Ascending aorta (tissue), 2 donors: ENCODE data around the gene RCBTB2. TPM values are rescaled to one million over a fixed set of nuclear protein-coding genes. Genes with fewer than 3 reads are reported as not detected.

Source experiments
- DNase-seq, 2 donors: peaks; one replicate each; pipeline ENCODE4 v3.0.0-alpha.2; 2019; ENCODE audit warnings: low spot score in 2 of 2
- H3K27ac ChIP-seq, 2 donors: fragments of 200-600 bp; sonication (generic); one replicate each; pipeline ENCODE4 v1.5.1; 2016 to 2017; ENCODE audit warnings: mild to moderate bottlenecking in 1 of 2
- H3K27me3 ChIP-seq: fragments of 200-600 bp; sonication (generic); one replicate; pipeline ENCODE4 v1.5.1; 2017
- H3K36me3 ChIP-seq, 2 donors: fragments of 200-600 bp; sonication (generic); one replicate each; pipeline ENCODE4 v1.5.1; 2016
- H3K4me1 ChIP-seq, 2 donors: fragments of 200-600 bp; sonication (generic); one replicate each; pipeline ENCODE4 v1.5.1; 2016 to 2017; ENCODE audit warnings: mild to moderate bottlenecking in 1 of 2
- H3K4me3 ChIP-seq, 2 donors: fragments of 200-600 bp; sonication (generic); one replicate each; pipeline ENCODE4 v1.5.1; 2016 to 2017; ENCODE audit warnings: mild to moderate bottlenecking in 1 of 2
- H3K9me3 ChIP-seq, 2 donors: fragments of 200-600 bp; sonication (generic); one replicate each; pipeline ENCODE4 v1.5.1; 2016
- intact Hi-C: fragments of 100-400 bp; cut with DNase I; formaldehyde crosslinking; loops from one replicate; pipeline ENCODE4 v1.15.1; 2023
- total RNA-seq: library from RNA; depleted of rRNA; stranded (reverse); fragments of >200 nt; gene quantifications from one replicate; pipeline ENCODE4 v1.1.0, GENCODE V29; 2016
- TF ChIP-seq, protein P1 (sequence below), 3 experiments: fragments of 200-600 bp in 2 of 3; fragments of 450-650 bp in 1 of 3; sonication (generic) in 2 of 3; IDR thresholded peaks; one replicate each; pipeline ENCODE4 v1.5.1; 2016 to 2019; ENCODE audit warnings: antibody characterized with exemption in 3 of 3, mild to moderate bottlenecking in 1 of 3, moderate library complexity in 1 of 3

RCBTB2 gene
- total RNA-seq, 1 donor from 2014 or later, result 1.8 TPM

DNA sequence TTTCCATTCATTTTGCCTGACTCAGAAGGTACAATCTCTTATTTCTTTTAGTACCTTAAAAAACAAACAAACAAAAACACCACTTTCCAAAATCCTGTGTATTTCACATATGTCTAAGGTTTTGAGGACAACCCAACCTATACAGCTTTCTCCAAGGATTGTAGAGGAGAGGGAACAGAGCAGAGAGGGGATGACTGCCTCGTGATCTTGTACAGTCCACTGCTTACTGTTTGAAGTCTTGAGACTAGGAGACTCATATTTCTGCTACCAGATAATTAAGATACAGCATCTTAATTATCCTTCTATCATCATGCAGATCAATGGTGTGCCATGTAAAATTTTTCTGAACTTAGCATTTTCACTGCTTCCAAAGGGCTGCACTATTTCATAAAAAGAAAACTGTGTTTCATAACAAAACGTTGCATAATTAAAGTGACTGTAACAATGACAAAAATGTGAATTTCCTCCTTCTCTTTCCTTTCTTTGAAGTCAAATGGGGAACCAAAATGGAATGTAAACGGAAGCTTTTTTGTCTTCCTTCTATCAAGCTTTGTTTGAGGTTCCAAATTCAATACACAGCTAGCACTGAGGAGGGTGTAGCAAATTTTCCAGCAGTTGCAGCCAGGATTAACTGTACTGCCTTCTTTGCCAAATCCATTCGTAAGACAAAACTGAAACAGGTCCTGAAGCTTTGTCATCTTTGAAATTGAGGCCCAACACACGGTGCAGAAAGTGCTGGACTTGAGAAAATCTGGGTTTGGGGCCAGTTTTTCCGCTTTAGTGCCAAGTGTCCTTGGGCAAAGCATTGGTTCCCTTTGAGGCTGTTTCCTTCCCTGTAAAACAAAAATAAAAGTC, 34.9 kb upstream of the RCBTB2 start:
- Histone ChIP-seq H3K9me3 (no peaks in the 10 kb centered on the region), H3K27ac (peak overlapping the region; percentile 63 to 92), H3K4me1 (peaks cover 3 to 16% of the 10 kb centered on the region in 2 donors), H3K36me3 (no peaks in the 10 kb centered on the region), H3K27me3 (no peaks in the 10 kb centered on the region), H3K4me3 (peak overlapping the region in 1 of 2 donors; percentile 38)
- TF ChIP-seq, protein P1, sequence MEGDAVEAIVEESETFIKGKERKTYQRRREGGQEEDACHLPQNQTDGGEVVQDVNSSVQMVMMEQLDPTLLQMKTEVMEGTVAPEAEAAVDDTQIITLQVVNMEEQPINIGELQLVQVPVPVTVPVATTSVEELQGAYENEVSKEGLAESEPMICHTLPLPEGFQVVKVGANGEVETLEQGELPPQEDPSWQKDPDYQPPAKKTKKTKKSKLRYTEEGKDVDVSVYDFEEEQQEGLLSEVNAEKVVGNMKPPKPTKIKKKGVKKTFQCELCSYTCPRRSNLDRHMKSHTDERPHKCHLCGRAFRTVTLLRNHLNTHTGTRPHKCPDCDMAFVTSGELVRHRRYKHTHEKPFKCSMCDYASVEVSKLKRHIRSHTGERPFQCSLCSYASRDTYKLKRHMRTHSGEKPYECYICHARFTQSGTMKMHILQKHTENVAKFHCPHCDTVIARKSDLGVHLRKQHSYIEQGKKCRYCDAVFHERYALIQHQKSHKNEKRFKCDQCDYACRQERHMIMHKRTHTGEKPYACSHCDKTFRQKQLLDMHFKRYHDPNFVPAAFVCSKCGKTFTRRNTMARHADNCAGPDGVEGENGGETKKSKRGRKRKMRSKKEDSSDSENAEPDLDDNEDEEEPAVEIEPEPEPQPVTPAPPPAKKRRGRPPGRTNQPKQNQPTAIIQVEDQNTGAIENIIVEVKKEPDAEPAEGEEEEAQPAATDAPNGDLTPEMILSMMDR (IDR thresholded peaks at IDR 0.05), result no peak
- intact Hi-C loops, result no loop called here
- no peak for DNase-seq

DNA sequence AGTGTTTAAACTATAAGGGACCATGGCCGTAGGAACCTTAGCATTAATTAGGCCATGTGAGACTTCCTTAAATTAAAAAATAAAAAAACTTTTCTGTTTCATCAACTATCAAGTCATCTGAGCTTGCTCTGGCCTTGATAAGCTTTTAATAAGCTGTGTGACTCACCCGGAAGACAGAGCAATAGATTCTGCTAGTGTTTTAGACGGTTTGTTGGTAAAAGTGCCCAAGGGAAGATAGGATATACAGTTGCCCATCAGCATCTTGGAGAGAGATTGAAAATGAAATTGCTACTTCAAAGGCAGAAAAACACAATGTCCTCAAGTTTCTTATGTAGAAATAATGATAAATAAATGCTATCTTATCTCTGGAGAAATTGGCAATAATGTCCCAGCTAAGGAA, 31.2 kb upstream of the RCBTB2 start:
- Histone ChIP-seq H3K27me3 (no peaks in the 10 kb centered on the region), H3K9me3 (no peaks in the 10 kb centered on the region), H3K4me1 (peaks cover 0 to 5% of the 10 kb centered on the region in 2 donors), H3K27ac (no peak overlapping the region), H3K36me3 (no peaks in the 10 kb centered on the region), H3K4me3 (no peak overlapping the region)
- TF ChIP-seq, protein P1 (IDR thresholded peaks at IDR 0.05), result no peak
- intact Hi-C loops, result no loop called here
- no peak for DNase-seq

DNA sequence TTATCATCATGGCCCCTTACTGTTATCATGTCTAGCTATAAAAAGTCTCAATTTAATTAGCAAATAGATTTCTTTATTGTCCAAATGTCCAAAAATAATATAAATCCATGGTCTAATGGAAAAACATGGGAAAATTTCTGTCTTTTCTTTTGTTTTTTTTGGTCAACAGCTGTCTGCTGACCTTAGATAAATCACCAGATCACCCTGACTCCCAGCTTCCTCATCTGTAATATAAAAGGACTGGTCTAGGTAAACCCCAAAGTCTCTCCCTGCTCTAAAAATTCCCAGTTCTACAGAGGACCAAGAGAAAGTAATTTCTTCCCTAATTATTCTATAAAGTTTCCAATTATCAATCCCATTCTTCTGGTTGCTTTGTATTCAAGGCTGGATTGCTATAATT, 30.7 kb upstream of the RCBTB2 start:
- Histone ChIP-seq H3K4me3 (no peak overlapping the region), H3K9me3 (no peaks in the 10 kb centered on the region), H3K36me3 (no peaks in the 10 kb centered on the region), H3K27me3 (no peaks in the 10 kb centered on the region), H3K27ac (no peak overlapping the region), H3K4me1 (peaks cover 0 to 5% of the 10 kb centered on the region in 2 donors)
- DNase-seq, result no peak
- TF ChIP-seq, protein P1 (IDR thresholded peaks at IDR 0.05), result no peak
- intact Hi-C loops, result no loop called here

DNA sequence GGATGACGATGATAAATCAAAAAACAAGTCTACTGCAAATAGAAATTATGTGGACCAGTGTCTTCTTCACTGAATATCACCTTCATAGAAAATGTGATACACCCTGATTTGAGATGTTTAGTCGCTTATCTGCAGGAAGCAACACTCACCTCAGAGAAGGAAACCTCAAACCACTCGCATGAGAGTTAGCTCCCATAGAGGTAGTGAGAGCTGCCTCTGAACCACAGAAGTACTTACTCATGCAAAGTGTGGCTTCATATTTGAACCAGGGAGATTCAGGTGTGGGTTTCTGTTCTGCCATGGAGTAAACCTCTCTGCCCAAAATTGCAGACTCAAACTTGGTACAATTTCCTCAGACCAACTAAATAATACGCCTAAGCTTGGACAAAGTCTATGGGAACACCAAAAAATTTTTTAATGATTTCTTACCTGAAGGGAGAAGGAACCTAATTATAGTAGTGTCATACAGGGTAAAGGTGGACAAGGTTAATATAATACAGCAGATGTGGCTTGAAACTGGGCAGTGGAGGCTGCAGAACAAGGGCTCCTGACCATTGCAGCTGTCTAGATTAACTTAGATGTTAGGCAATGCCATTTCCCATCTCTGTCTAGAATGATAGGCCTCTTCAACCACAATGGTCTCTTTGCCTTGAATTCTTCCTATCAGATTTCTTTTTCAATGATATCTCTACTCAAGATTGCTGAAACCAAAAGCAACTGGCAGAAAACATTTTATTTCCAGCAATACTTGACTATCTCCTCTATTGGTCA, 29.6 kb upstream of the RCBTB2 start:
- Histone ChIP-seq H3K27me3 (no peaks in the 10 kb centered on the region), H3K4me1 (peaks cover 0 to 3% of the 10 kb centered on the region in 2 donors), H3K36me3 (no peaks in the 10 kb centered on the region), H3K9me3 (no peaks in the 10 kb centered on the region), H3K4me3 (no peak overlapping the region), H3K27ac (no peak overlapping the region)
- DNase-seq, result no peak
- intact Hi-C loops, result no loop called here
- TF ChIP-seq, protein P1 (IDR thresholded peaks at IDR 0.05), result no peak

DNA sequence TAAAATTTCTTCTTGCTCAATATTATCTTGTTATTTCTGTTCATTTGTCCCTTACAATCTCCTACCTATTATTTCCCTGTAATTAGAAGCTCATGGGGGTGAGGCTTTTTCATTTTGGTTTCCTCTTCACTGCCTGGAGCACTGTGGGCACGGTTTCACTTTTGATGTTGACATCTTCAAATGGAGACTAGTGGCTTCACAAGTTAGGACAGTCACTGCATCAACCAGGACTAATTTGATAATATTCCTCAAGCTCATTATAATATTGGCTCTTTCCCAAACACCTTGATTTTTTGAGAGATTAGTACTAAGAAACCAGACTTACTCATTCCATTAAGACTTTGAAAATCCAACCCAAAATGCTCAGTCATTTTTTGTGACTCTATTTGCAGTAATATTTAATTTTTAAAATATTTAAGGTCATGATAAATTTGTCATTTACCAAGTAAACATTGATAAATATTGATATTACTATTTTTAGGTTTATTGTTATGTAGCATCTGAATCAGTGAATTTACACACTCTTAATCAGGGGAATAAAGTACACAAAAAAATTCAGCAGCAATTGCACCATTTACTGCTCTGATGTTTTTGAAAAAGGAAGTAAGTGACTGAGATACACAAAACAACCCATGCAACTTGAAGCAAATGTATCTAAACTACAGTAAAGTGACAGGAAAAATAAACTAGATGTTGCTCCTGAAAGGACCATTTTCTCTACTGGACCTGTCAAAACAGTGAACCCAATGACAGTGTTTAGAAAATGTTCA, 28.8 kb upstream of the RCBTB2 start:
- no peak overlapping the region for H3K4me3 ChIP-seq
- no peak overlapping the region for H3K27ac ChIP-seq
- TF ChIP-seq, protein P1 (IDR thresholded peaks at IDR 0.05), result no peak
- no peaks in the 10 kb centered on the region for H3K9me3 ChIP-seq
- intact Hi-C loops, result no loop called here
- H3K27me3 ChIP-seq, result no peaks in the 10 kb centered on the region
- DNase-seq, result no peak
- H3K4me1 ChIP-seq, result no peaks in the 10 kb centered on the region
- no peaks in the 10 kb centered on the region for H3K36me3 ChIP-seq
